GM12878 (cell line): ENCODE measurements around the gene CLMP. TPM values are rescaled to one million over a fixed set of nuclear protein-coding genes. Genes with fewer than 3 reads are reported as not detected.

ENCODE experiments used
- ATAC-seq: fragments of 200-7000 bp; cut with Tn5 transposase; 3 replicates; pipeline ENCODE4 v1.9.1; 2020; ENCODE audit warnings: mild to moderate bottlenecking, moderate library complexity
- BruUV-seq: library from RNA; stranded (reverse); fragments of 400-500 nt; replicated peaks from 2 replicates; lab custom pipeline; 2021; lab: Mats Ljungman, UMichigan
- CTCF ChIA-PET: fragments of 300-600 bp; sonication (Branson Sonifier 250); formaldehyde crosslinking; extraction: SDS; loops from one replicate; lab custom pipeline; 2021; ENCODE audit warnings: inconsistent platforms; lab: Yijun Ruan, JAX
- POLR2A ChIA-PET: fragments of 350-600 bp; formaldehyde crosslinking; extraction: SDS; loops from one replicate; lab custom pipeline; 2021; ENCODE audit warnings: inconsistent platforms; lab: Charles Lee
- RAD21 ChIA-PET: fragments of 300-600 bp; sonication (Branson Sonifier 250); formaldehyde crosslinking; loops from one replicate; lab custom pipeline; 2023; ENCODE audit warnings: antibody characterized with exemption; ENCODE audit not compliant: unreplicated experiment; lab: Charles Lee
- SMC1A ChIA-PET: fragments of 300-600 bp; sonication (Branson Sonifier 250); formaldehyde crosslinking; loops from one replicate; lab custom pipeline; 2023; ENCODE audit not compliant: unreplicated experiment, uncharacterized antibody; lab: Charles Lee
- DNase-seq: peaks from one replicate; pipeline ENCODE4 v3.0.0-alpha.2; 2011; ENCODE audit warnings: low read depth, low spot score
- FAIRE-seq: peaks from 3 replicates; lab custom pipeline; 2011; peaks lifted over from hg19 to GRCh38; lab: Jason Lieb, UNC
- H2AFZ ChIP-seq: 2 replicates; pipeline ENCODE4 v1.6.0; 2011; ENCODE audit warnings: low read depth, low read length, control low read depth; ENCODE audit not compliant: control insufficient read depth
- H3K27ac ChIP-seq: 2 replicates; pipeline ENCODE4 v1.5.1; 2011; ENCODE audit warnings: control low read depth; ENCODE audit not compliant: control insufficient read depth, insufficient read depth
- H3K27me3 ChIP-seq, 2 experiments: replicated peaks in 1 of 2; 2 replicates each; pipeline versions ENCODE4 v1.6.0 to v1.6.1; 2011; ENCODE audit warnings: low read length in 1 of 2; ENCODE audit not compliant: control insufficient read depth in 2 of 2, insufficient read depth in 2 of 2
- H3K36me3 ChIP-seq, 2 experiments: 2 replicates each; pipeline ENCODE4 v1.5.1; 2011; ENCODE audit warnings: low read length in 1 of 2; ENCODE audit not compliant: control insufficient read depth in 2 of 2, insufficient read depth in 2 of 2
- H3K4me1 ChIP-seq: 2 replicates; pipeline ENCODE4 v1.6.1; 2011; ENCODE audit warnings: mild to moderate bottlenecking, low read length, moderate library complexity, mixed read lengths; ENCODE audit not compliant: control insufficient read depth, insufficient read depth
- H3K4me2 ChIP-seq: 2 replicates; pipeline ENCODE4 v1.6.0; 2011; ENCODE audit warnings: control low read depth; ENCODE audit not compliant: control insufficient read depth, insufficient read depth
- H3K4me3 ChIP-seq: fragments of 200-600 bp; sonication (generic); 2 replicates; pipeline ENCODE4 v1.5.1; 2016
- H3K79me2 ChIP-seq: 2 replicates; pipeline ENCODE4 v1.6.0; 2011; ENCODE audit warnings: low read length; ENCODE audit not compliant: control insufficient read depth, insufficient read depth
- H3K9ac ChIP-seq: 2 replicates; pipeline ENCODE4 v1.8.0; 2011; ENCODE audit warnings: low read length, control low read depth, mixed read lengths; ENCODE audit not compliant: control insufficient read depth, insufficient read depth
- H3K9me3 ChIP-seq: replicated peaks from 3 replicates; pipeline ENCODE4 v1.5.1; 2011; ENCODE audit warnings: mild to moderate bottlenecking, low read length; ENCODE audit not compliant: control insufficient read depth, insufficient read depth
- H4K20me1 ChIP-seq: 2 replicates; pipeline ENCODE4 v1.6.0; 2011; ENCODE audit not compliant: control insufficient read depth, insufficient read depth
- BCL11A ChIP-seq: IDR thresholded peaks from 2 replicates; pipeline ENCODE4 v1.6.1; 2011; ENCODE audit warnings: low read depth, low read length
- BMI1 ChIP-seq: fragments of 450-650 bp; IDR thresholded peaks from 2 replicates; pipeline ENCODE4 v1.6.1; 2016; ENCODE audit warnings: mild to moderate bottlenecking, moderate library complexity, borderline replicate concordance
- E2F4 ChIP-seq: IDR thresholded peaks from 2 replicates; pipeline ENCODE4 v1.6.1; 2012; ENCODE audit warnings: low read depth, low read length, improper control_type of control experiment
- E2F8 ChIP-seq: fragments of 450-650 bp; IDR thresholded peaks from 2 replicates; pipeline ENCODE4 v1.6.1; 2018; ENCODE audit warnings: mild to moderate bottlenecking, low read depth, moderate library complexity; ENCODE audit not compliant: partially characterized antibody
- EZH2 ChIP-seq: IDR thresholded peaks from 2 replicates; pipeline ENCODE4 v1.6.1; 2012; ENCODE audit warnings: low read depth, mild to moderate bottlenecking, control low read depth, inconsistent platforms, low read length, borderline replicate concordance; ENCODE audit not compliant: control insufficient read depth
- IKZF2 ChIP-seq, 2 experiments: fragments of 450-650 bp; IDR thresholded peaks; 2 replicates each; pipeline ENCODE4 v1.6.1; 2017; ENCODE audit warnings: mild to moderate bottlenecking in 2 of 2, moderate library complexity in 2 of 2
- IRF5 ChIP-seq: fragments of 450-650 bp; IDR thresholded peaks from 2 replicates; pipeline ENCODE4 v1.6.1; 2017; ENCODE audit warnings: borderline replicate concordance
- JUNB ChIP-seq: IDR thresholded peaks from 2 replicates; pipeline ENCODE4 v1.6.1; 2016; ENCODE audit warnings: antibody characterized with exemption, mild to moderate bottlenecking
- MTA2 ChIP-seq: fragments of 450-650 bp; IDR thresholded peaks from 2 replicates; pipeline ENCODE4 v1.6.1; 2016; ENCODE audit warnings: low read depth, mild to moderate bottlenecking, moderate library complexity
- NR2F1 ChIP-seq: fragments of 450-650 bp; conservative IDR thresholded peaks from 2 replicates; pipeline ENCODE4 v1.6.1; 2017; ENCODE audit warnings: mild to moderate bottlenecking
- PAX8 ChIP-seq: fragments of 450-650 bp; IDR thresholded peaks from 2 replicates; pipeline ENCODE4 v1.6.1; 2017; ENCODE audit warnings: mild to moderate bottlenecking, moderate library complexity
- RAD21 ChIP-seq: IDR thresholded peaks from 2 replicates; pipeline ENCODE4 v1.6.1; 2011; ENCODE audit warnings: mild to moderate bottlenecking, low read depth, low read length, moderate library complexity; ENCODE audit not compliant: insufficient read depth
- SMAD5 ChIP-seq: IDR thresholded peaks from 2 replicates; pipeline ENCODE4 v1.6.1; 2016; ENCODE audit warnings: antibody characterized with exemption, low read depth
- SRF ChIP-seq, 2 experiments: IDR thresholded peaks; 2 replicates each; pipeline ENCODE4 v1.6.1; 2011; ENCODE audit warnings: low read depth in 2 of 2, low read length in 2 of 2, mild to moderate bottlenecking in 1 of 2, moderate library complexity in 1 of 2
- STAT1 ChIP-seq: fragments of 450-650 bp; conservative IDR thresholded peaks from 2 replicates; pipeline ENCODE4 v1.6.1; 2014; ENCODE audit warnings: antibody characterized with exemption, mild to moderate bottlenecking
- USF2 ChIP-seq: IDR thresholded peaks from 2 replicates; pipeline ENCODE4 v1.6.1; 2011; ENCODE audit warnings: low read depth, low read length, improper control_type of control experiment, borderline replicate concordance
- ZNF24 ChIP-seq: fragments of 450-650 bp; IDR thresholded peaks from 2 replicates; pipeline ENCODE4 v1.6.1; 2017; ENCODE audit warnings: antibody characterized with exemption, mild to moderate bottlenecking
- WGBS: methylation state at CpG from one replicate; pipeline ENCODE4 v1.1.6; 2016; ENCODE audit warnings: low lambda C conversion rate; ENCODE audit not compliant: insufficient replicate concordance, insufficient coverage; ENCODE audit errors: missing lambda C conversion rate; 5-methylcytosine and 5-hydroxymethylcytosine counted together
- in situ Hi-C: fragments of 300-500 bp; cut with MboI; formaldehyde crosslinking; loops from 9 replicates; pipeline ENCODE4 v1.14.3; 2018; ENCODE audit warnings: mixed read lengths
- intact Hi-C: fragments of 100-400 bp; cut with micrococcal nuclease; formaldehyde crosslinking; loops from one replicate; pipeline ENCODE4 v1.14.2; 2022; ENCODE audit not compliant: unreplicated experiment
- polyA plus RNA-seq, 11 experiments: library from polyadenylated mRNA; depleted of rRNA in 4 of 11; unstranded in 6 of 11; stranded (reverse) in 5 of 11; fragments of >200 nt; fragmentation: Nextera tagmentation in 4 of 11; fragmentation: Illumina TruSeq in 1 of 11; extraction: Ambion mirVana in 4 of 11; extraction: Trizol in 1 of 11; gene quantifications; 1 replicate in 1 of 11; 2 replicates in 10 of 11; pipeline versions ENCODE4 v1.2.1 to v1.2.3, GENCODE V29; 2011 to 2016; ENCODE audit warnings: inconsistent platforms in 2 of 11, missing spikeins in 2 of 11, low read depth in 1 of 11
- total RNA-seq, 4 experiments: library from RNA; depleted of rRNA in 3 of 4; stranded (reverse); fragments of >200 nt in 3 of 4; fragmentation: Illumina TruSeq in 1 of 4; extraction: Trizol in 1 of 4; gene quantifications; 2 replicates each; pipeline versions ENCODE4 v1.2.1 to v1.2.3, GENCODE V29; 2013 to 2021

CLMP gene
- total and polyA plus RNA-seq, 10 of the 15 experiments (the other 5 are each of a cell fraction or from before 2014, with no cell fraction given) = 0.01 to 0.71 (median 0.20) TPM; not detected in 4

- ChIA-PET CTCF (no interaction called here), RAD21 (no interaction called here), POLR2A (no interaction called here)
- no TSS peak for BruUV-seq
- ATAC-seq (no peak), FAIRE-seq (no peak)
- Histone ChIP-seq H3K27ac (no peak overlapping the region), H3K9ac (no peak overlapping the region), H2AFZ (no peak overlapping the region), H3K4me1 (no peaks in the 10 kb centered on the region), H3K4me3 (no peak overlapping the region)
- in situ Hi-C loops = no loop called here
- TF ChIP-seq SMAD5 (no peak), NR2F1 (no peak), RAD21 (no peak), IRF5 (no peak), JUNB (no peak), EZH2 (no peak), BCL11A (no peak), E2F8 (no peak), BMI1 (no peak), E2F4 (no peak), ZNF24 (no peak), USF2 (no peak), MTA2 (no peak), IKZF2 (IDR thresholded peaks at IDR 0.05) (no peak), PAX8 (no peak), SRF (IDR thresholded peaks at IDR 0.05; ENCODE audit: low read depth in 2 of 2, low read length in 2 of 2) (no peak), STAT1 (no peak)
- TF ChIP-seq, all 136 proteins: peak for 0
- SMC1A ChIA-PET = no interaction called here
- Histone ChIP-seq H3K79me2 (no peaks in the 10 kb centered on the region), H4K20me1 (no peaks in the 10 kb centered on the region), H3K4me2 (no peak overlapping the region), H3K36me3 (no peaks in the 10 kb centered on the region), H3K27me3 (peaks cover 10 to 30% of the 10 kb centered on the region in 2 experiments), H3K9me3 (no peaks in the 10 kb centered on the region)
- intact Hi-C loops = no loop called here
- DNase-seq = no peak
- 25% methylated on average over 4 of the region's 4 CpGs for WGBS
Measured at GRCh38 chr11:123200264-123200663, 5.2 kb upstream of the CLMP start.
